K562 (cell line): ENCODE measurements around the gene PMM1. TPM values are rescaled to one million over a fixed set of nuclear protein-coding genes. Genes with fewer than 3 reads are reported as not detected.
A peak's percentile ranks its signal among the peaks of the same experiment; 100 is the strongest.

Experiments used
- BHLHE40 ChIP-seq: IDR thresholded peaks from 2 replicates; pipeline ENCODE4 v1.6.1; 2011; ENCODE audit warnings: low read length, improper control_type of control experiment
- ETV1 ChIP-seq: fragments of 450-650 bp; conservative IDR thresholded peaks from 2 replicates; pipeline ENCODE4 v1.6.1; 2016; ENCODE audit warnings: missing genetic modification characterization, control low read depth, low read depth, missing compliant biosample characterization
- HDGF ChIP-seq: fragments of 450-650 bp; IDR thresholded peaks from 2 replicates; pipeline ENCODE4 v1.6.1; 2016
- KDM1A ChIP-seq, 2 experiments: fragments of 450-650 bp; IDR thresholded peaks; 2 replicates each; pipeline ENCODE4 v1.6.1; 2016; ENCODE audit warnings: mild to moderate bottlenecking in 2 of 2
- LCOR ChIP-seq: sonication (generic); formaldehyde crosslinking; IDR thresholded peaks from 2 replicates; pipeline ENCODE4 v1.8.0; 2022; ENCODE audit warnings: mild to moderate bottlenecking, missing genetic modification reagents
- PHB ChIP-seq: fragments of 250-450 bp; sonication (Bioruptor Pico); IDR thresholded peaks from 2 replicates; pipeline ENCODE4 v1.5.0; 2021
- PHF20 ChIP-seq: fragments of 450-650 bp; IDR thresholded peaks from 2 replicates; pipeline ENCODE4 v1.6.1; 2018; ENCODE audit not compliant: partially characterized antibody
- POLR2AphosphoS2 ChIP-seq: IDR thresholded peaks from 2 replicates; pipeline ENCODE4 v1.6.1; 2012; ENCODE audit warnings: low read length, improper control_type of control experiment
- SMAD4 ChIP-seq: fragments of 250-450 bp; sonication (Bioruptor Pico); conservative IDR thresholded peaks from 2 replicates; pipeline ENCODE4 v1.8.0; 2021; ENCODE audit warnings: inconsistent platforms, mild to moderate bottlenecking, moderate library complexity
- SRSF7 ChIP-seq: fragments of 200-400 bp; formaldehyde crosslinking; optimal IDR thresholded peaks from 2 replicates; pipeline ENCODE3; 2017; ENCODE audit warnings: mild to moderate bottlenecking, low read depth, low read length
- TRIM24 ChIP-seq, 2 experiments: fragments of 450-650 bp; IDR thresholded peaks; 2 replicates each; pipeline ENCODE4 v1.6.1; 2016
- ZKSCAN1 ChIP-seq: fragments of 150-350 bp; IDR thresholded peaks from 2 replicates; pipeline ENCODE4 v1.6.1; 2016; ENCODE audit warnings: low read depth, low read length
- ZNF282 ChIP-seq: sonication (generic); formaldehyde crosslinking; IDR thresholded peaks from 2 replicates; pipeline ENCODE4 v1.8.1; 2023; ENCODE audit warnings: missing genetic modification reagents
- polyA plus RNA-seq, 8 experiments: library from polyadenylated mRNA; depleted of rRNA in 4 of 8; stranded (reverse) in 5 of 8; unstranded in 3 of 8; fragments of >200 nt; fragmentation: Nextera tagmentation in 2 of 8; fragmentation: Illumina TruSeq in 1 of 8; extraction: Ambion mirVana in 2 of 8; extraction: Trizol in 1 of 8; gene quantifications; 2 replicates each; pipeline versions ENCODE4 v1.2.1 to v1.2.3, GENCODE V29; 2011 to 2014; ENCODE audit warnings: inconsistent platforms in 1 of 8, missing spikeins in 1 of 8
- total RNA-seq, 7 experiments: library from RNA; depleted of rRNA in 6 of 7; stranded (reverse); fragments of >200 nt in 6 of 7; fragmentation: Illumina TruSeq in 2 of 7; extraction: Trizol in 2 of 7; gene quantifications; 2 replicates each; pipeline versions ENCODE4 v1.2.1 to v1.2.3, GENCODE V29; 2011 to 2021; ENCODE audit warnings: low replicate concordance in 1 of 7
- TF ChIP-seq, protein P1 (sequence below), 3 experiments: fragments of 200-800 bp in 1 of 3; sonication (Bioruptor generic) in 1 of 3; sonication (generic) in 1 of 3; formaldehyde crosslinking in 1 of 3; IDR thresholded peaks; 2 replicates each; pipeline versions ENCODE4 v1.6.1 to v1.8.0; 2016 to 2022; ENCODE audit warnings: mild to moderate bottlenecking in 2 of 3, missing compliant biosample characterization in 2 of 3, missing genetic modification characterization in 2 of 3, missing genetic modification reagents in 1 of 3
- TF ChIP-seq, protein P2 (sequence below): fragments of 450-650 bp; formaldehyde crosslinking; IDR thresholded peaks from 2 replicates; pipeline ENCODE4 v1.4.0; 2020; ENCODE audit warnings: mild to moderate bottlenecking, mixed read lengths
- TF ChIP-seq, protein P3 (sequence below): sonication (generic); formaldehyde crosslinking; IDR thresholded peaks from 2 replicates; pipeline ENCODE4 v1.8.0; 2022; ENCODE audit warnings: mild to moderate bottlenecking, low read depth, missing genetic modification reagents
- TF ChIP-seq, protein P4 (sequence below): fragments of 250-450 bp; sonication (Bioruptor Pico); IDR thresholded peaks from 2 replicates; pipeline ENCODE4 v1.9.0; 2021; ENCODE audit warnings: mild to moderate bottlenecking, inconsistent platforms
- TF ChIP-seq, protein P5 (sequence below): fragments of 450-650 bp; formaldehyde crosslinking; IDR thresholded peaks from 2 replicates; pipeline ENCODE4 v1.4.0; 2022; ENCODE audit warnings: missing genetic modification characterization
- TF ChIP-seq, protein P6 (sequence below): fragments of 250-450 bp; sonication (Bioruptor Pico); IDR thresholded peaks from 2 replicates; pipeline ENCODE4 v1.8.0; 2022; ENCODE audit warnings: moderate library complexity, mild to moderate bottlenecking, inconsistent platforms

The PMM1 gene
- total and polyA plus RNA-seq, 9 of the 15 experiments (the other 6 are each of a cell fraction or from before 2014, with no cell fraction given) = 10.2 to 31.7 (median 20.3) TPM

DNA sequence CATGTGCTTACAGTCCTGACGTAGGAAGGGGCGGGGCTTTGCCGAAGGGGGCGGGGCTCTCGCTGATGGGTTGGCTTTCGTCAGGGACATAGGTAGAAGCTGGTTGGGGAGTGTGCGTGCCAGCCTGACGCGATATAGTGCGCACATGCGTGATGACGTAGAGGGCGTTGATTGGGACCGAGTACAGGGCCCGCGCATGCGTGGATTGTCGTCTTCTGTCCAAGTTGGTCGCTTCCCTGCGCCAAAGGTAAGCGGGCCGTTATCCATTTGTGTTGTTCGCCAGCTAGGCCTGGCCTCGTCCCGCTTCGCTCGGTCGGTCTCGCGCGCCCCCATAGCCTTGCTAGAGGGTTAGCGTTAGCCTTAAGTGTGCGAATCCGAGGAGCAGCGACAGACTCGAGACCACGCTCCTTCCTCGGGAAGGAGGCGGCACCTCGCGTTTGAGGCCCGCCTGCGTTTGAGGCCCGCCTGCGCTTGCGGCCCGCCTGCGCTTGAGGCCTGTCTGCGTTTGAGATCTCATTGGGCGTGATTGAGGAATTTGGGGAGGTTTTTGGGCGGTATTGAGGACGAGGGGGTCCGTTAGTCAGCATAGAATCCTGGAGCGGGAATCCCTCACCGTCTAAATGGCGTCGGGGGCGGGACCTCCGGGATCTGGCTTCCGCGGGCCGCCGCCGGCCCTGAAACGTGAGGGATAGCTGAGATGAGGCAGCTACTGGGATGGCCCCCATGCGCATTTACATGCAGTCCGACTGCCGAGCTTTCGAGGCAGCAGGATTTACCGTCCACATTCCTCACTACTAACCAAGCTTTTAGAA lies 31.7 kb upstream of the PMM1 start, which contains the start of gene XRCC6 (continued):
- TF ChIP-seq SMAD4 (CRISPR knock-in tag) = no peak; the same call in 1 of the 2 replicates
- no peak for TF ChIP-seq HDGF
- peak; percentile 72; the same call in 1 of the 2 replicates for TF ChIP-seq BHLHE40
- TF ChIP-seq ETV1 = no peak
- no peak for TF ChIP-seq PHB
- no peak for TF ChIP-seq ZNF282 (CRISPR knock-in tag)
- TF ChIP-seq, protein P1, sequence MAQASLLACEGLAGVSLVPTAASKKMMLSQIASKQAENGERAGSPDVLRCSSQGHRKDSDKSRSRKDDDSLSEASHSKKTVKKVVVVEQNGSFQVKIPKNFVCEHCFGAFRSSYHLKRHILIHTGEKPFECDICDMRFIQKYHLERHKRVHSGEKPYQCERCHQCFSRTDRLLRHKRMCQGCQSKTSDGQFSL (CRISPR knock-in tag; IDR thresholded peaks at IDR 0.05) = no peak
- TF ChIP-seq, protein P1 (tag; IDR thresholded peaks at IDR 0.05) = no peak
- TF ChIP-seq, protein P2, sequence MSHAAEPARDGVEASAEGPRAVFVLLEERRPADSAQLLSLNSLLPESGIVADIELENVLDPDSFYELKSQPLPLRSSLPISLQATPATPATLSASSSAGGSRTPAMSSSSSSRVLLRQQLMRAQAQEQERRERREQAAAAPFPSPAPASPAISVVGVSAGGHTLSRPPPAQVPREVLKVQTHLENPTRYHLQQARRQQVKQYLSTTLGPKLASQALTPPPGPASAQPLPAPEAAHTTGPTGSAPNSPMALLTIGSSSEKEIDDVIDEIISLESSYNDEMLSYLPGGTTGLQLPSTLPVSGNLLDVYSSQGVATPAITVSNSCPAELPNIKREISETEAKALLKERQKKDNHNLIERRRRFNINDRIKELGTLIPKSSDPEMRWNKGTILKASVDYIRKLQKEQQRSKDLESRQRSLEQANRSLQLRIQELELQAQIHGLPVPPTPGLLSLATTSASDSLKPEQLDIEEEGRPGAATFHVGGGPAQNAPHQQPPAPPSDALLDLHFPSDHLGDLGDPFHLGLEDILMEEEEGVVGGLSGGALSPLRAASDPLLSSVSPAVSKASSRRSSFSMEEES (CRISPR knock-in tag) = no peak
- TF ChIP-seq, protein P3, sequence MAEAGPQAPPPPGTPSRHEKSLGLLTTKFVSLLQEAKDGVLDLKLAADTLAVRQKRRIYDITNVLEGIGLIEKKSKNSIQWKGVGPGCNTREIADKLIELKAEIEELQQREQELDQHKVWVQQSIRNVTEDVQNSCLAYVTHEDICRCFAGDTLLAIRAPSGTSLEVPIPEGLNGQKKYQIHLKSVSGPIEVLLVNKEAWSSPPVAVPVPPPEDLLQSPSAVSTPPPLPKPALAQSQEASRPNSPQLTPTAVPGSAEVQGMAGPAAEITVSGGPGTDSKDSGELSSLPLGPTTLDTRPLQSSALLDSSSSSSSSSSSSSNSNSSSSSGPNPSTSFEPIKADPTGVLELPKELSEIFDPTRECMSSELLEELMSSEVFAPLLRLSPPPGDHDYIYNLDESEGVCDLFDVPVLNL (CRISPR knock-in tag) = no peak
- TF ChIP-seq, protein P4, sequence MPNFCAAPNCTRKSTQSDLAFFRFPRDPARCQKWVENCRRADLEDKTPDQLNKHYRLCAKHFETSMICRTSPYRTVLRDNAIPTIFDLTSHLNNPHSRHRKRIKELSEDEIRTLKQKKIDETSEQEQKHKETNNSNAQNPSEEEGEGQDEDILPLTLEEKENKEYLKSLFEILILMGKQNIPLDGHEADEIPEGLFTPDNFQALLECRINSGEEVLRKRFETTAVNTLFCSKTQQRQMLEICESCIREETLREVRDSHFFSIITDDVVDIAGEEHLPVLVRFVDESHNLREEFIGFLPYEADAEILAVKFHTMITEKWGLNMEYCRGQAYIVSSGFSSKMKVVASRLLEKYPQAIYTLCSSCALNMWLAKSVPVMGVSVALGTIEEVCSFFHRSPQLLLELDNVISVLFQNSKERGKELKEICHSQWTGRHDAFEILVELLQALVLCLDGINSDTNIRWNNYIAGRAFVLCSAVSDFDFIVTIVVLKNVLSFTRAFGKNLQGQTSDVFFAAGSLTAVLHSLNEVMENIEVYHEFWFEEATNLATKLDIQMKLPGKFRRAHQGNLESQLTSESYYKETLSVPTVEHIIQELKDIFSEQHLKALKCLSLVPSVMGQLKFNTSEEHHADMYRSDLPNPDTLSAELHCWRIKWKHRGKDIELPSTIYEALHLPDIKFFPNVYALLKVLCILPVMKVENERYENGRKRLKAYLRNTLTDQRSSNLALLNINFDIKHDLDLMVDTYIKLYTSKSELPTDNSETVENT (CRISPR knock-in tag) = 0 out of 2 replicates have a peak, but pooled peaks have one; percentile 42
- TF ChIP-seq, protein P5, sequence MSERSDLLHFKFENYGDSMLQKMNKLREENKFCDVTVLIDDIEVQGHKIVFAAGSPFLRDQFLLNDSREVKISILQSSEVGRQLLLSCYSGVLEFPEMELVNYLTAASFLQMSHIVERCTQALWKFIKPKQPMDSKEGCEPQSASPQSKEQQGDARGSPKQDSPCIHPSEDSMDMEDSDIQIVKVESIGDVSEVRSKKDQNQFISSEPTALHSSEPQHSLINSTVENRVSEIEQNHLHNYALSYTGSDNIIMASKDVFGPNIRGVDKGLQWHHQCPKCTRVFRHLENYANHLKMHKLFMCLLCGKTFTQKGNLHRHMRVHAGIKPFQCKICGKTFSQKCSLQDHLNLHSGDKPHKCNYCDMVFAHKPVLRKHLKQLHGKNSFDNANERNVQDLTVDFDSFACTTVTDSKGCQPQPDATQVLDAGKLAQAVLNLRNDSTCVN = no peak
- peak; percentile 80 for TF ChIP-seq PHF20
- TF ChIP-seq ZKSCAN1 = no peak
- no peak for TF ChIP-seq SRSF7
- TF ChIP-seq KDM1A (IDR thresholded peaks at IDR 0.05) = no peak
- TF ChIP-seq POLR2AphosphoS2 = peak; percentile 40; the same call in 1 of the 2 replicates
- TF ChIP-seq TRIM24 (IDR thresholded peaks at IDR 0.05) = no peak
- TF ChIP-seq LCOR (CRISPR knock-in tag) = 0 out of 2 replicates have a peak, but pooled peaks have one; percentile 53
- TF ChIP-seq, protein P6, sequence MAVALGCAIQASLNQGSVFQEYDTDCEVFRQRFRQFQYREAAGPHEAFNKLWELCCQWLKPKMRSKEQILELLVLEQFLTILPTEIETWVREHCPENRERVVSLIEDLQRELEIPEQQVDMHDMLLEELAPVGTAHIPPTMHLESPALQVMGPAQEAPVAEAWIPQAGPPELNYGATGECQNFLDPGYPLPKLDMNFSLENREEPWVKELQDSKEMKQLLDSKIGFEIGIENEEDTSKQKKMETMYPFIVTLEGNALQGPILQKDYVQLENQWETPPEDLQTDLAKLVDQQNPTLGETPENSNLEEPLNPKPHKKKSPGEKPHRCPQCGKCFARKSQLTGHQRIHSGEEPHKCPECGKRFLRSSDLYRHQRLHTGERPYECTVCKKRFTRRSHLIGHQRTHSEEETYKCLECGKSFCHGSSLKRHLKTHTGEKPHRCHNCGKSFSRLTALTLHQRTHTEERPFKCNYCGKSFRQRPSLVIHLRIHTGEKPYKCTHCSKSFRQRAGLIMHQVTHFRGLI (CRISPR knock-in tag) = no peak
